ENCODE results near the gene GID8.

Gene GID8

DNA sequence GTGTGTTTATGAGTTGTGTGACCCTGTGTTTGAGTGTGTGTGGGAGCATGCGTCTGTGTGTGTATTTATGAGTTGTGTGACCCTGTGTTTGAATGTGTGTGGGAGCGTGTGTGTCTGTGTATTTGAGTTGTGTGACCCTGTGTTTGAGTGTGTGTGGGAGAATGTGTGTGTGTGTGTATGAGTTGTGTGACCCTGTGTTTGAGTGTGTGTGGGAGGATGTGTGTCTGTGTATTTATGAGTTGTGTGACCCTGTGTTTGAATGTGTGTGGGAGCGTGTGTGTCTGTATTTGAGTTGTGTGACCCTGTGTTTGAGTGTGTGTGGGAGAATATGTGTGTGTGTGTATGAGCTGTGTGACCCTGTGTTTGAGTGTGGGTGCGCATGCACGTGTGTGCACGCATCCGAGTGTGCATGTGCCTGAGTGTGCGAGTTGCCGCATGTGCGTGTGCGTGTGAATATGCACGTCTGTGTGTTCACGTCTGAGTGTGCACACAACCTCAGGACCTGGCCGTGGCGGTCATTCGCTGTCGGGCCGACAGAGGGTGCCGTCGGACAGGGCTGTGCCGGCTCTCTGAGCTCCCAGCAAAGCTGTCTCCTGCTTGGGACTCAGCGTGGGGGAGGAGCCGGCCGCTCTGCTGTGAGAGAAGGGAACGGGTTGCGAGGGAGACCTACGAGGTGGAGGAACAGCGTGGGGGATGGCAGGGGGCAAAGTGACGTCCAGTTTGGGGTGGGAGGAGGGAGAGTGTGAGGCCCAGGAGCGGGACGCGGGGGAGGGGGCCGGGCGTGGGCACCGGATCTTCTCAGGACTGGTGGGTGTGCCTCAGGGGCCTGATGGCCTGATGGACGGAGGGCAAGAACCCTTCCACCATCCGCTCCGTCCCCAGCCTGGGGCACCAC lies 34.2 kb downstream of the GID8 start:
- DNase-seq, result peak; percentile 92

DNA sequence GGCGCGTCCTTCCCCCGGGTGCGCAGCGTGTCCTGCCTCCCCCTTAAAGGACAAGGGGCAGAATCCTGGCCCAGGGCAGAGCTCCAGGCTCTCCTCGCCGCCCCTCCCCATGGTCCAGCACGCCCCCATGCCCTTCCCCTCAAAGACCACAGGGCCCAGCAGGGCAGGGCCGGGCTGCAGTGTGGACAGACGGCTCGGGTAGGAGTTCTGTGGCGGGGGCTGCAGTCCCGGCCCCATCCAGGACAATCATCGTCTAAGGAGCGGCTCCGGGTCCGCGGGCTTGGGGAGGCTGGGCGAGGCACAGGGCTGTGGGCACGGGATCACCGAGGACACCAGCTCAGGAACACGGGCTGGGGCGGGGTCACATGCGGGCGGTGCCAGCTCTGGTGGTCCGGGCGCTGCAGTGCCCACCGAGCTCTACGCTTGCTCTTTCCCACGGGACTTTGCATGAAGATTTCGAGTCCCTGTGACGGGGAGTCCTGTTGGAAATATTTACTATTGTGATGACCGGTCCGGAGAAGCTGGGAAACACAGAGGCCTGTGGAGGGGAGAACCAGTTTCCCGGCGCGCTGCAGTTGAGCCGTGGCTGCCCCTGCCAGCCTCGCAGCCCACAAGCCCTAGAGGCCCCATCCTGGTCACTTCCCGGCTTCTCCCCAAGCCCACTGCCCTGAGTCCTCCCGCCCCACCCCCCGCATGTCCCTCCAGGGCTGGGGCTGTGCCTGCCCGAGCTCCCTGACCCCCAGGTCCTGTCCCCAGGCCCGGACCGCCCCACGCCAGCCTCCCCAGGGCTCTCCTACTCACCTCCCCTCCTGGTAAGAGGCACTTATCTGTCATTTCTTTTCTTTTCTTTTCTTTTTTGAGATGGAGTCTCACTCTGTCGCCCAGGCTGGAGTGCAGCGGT lies 35.1 kb downstream of the GID8 start:
- DNase-seq, result no peak

DNA sequence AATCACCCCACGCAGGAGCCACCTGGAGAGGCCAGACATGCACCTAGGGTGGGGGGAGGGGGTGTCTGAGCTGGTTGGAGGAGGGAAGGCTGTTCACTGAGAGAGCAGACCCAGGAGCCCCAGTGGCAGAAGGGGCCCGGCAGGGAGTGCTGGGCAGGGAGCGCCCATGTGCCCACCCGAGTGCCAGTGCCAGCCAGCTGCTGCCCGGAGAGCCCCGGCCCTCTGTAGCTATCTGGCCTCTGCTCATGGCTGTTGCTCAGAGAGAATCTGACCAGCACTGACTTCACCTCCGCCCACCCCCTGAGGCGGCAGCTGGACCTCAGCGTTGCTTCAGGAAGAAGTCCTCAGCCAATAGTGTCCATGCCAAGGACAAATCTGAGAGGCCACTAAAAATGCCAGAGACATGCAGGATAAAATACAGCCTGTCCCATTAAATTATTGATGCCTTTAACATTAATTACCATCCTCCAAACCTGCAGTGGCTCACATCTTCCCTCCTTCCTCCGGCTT lies 37.4 kb downstream of the GID8 start:
- no peak for DNase-seq

DNA sequence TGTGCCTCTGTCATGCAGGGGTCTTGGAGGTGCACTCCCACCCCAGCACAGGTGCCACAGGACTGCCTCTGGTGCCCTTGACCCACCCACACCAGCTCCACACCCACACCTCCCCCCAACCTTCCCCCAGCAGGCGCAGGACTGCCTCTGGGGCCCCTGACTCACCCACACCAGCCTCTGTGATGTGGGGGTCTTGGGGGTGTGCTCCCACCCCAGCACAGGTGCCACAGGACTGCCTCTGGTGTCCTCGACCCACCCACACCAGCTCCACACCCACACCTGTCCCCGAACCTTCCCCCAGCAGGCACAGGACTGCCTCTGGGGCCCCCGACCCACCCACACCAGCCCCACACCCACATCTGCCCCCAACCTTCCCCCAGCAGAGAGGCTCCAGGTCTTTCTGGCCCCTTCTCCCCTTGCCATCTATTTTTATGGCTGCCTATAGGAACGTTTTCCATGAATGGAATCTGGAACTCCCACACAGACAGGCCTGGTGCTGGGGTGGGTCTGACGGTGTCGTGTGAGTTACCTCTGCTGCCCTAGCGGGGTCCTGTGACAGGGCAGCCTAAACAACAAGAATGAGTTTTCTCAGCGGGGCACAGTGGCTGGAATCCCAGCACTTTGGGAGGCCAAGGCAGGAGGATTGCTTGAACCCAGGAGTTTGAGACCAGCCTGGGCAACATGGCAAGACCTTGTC lies 38.0 kb downstream of the GID8 start:
- DNase-seq, result no peak

DNA sequence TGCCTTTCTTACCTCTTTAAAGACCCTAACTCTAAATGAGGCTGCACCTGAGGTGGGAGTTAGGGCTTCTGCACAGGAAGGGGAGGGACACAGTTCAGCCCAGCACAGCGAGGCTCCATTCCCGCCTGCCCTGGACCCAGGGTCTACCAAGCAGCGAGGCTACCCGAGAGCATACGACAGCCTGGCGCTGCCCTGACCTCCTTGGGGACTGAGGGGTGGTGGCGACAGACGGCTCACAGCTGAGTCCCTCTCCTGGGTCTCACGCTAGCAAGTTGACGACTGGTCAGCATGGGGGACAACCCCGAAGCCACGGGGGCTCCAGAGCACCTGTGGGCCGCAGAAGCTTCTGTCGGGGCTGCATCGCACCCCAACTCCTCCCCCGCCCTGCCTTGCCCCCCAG lies 38.9 kb downstream of the GID8 start:
- no peak for DNase-seq

DNA sequence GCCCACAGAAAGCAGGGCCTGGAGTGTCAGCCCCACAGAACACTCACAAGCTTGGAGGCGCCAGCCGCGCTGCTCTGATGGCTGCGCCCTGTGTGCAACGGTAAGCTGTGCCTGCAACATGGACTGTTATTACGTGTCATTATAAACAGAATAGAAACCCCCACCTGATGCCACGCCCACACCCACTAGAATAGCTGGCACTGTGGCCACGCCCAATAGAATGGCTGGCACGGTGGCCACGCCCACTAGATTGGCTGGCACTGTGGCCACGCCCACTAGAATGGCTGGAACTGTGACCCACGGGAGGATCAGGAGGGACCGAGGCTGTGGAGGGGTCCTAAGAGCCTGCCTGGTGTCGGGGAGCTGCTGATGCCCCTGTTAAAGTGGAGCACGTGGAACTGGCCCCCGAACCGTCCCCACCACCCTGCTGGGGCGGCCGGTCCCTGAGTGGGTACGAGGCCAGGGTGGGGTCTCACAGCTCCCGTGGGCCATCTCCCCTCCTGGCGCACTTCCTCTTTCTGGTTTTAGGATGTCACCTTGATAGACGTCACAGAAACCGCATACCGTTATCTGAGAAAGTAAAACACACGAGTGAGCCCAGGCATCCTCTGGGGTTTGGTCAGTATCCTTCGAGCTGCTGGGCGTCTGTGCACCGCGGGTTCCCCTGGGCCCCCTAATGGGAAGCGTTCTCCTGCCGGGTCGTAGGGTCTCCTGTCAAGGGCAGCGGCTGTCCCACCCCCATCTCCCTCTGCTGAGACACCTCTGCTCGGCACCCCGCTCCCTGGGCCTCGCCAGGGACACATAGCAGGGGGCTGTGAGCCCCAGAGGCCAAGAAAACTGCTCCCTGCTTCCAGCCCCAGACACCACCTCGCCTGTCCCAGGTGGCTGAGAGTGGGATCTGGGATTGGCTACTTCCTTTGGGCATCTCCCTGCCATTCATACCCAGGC lies 39.9 kb downstream of the GID8 start:
- peak; percentile 84 for DNase-seq

DNA sequence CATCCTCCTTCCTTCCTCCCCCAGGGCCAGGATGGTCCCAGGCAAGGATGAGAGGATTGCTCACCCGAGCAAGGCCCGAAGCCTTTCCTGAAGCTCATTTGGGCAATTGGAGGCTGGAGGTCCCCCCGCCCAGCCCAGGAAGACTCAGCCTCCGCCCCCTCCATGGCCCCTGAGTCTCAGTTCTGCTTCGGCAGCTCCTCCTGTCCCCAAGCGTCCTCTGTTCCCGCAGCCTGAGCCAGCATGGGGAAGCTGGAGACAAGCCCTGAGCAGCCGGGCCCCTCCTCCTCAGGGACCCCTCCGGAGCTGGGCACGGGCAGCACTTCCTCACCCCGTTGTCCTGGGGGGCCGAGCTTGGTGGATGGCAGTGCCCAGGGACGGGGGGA lies 40.6 kb downstream of the GID8 start:
- DNase-seq, result no peak

DNA sequence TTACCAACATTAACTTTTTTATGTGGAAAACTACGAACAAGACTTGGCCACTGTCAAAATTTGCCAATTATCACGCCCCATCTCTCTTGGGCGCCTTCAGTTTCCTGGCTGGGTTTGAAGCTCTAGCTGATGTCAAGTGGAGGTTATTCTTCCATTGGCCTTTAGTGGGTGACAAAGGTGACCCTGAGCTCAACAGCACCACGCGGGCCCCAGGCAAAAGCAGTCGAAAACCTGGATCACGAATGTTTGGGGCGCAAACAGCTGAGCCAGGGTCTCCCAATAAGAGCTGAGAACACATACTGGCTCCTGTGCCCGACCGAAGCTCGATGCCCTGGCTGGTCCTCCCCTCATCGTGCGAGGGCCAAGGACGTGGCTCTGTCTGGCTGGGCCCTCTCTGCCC lies 41.4 kb downstream of the GID8 start:
- DNase-seq, result no peak

DNA sequence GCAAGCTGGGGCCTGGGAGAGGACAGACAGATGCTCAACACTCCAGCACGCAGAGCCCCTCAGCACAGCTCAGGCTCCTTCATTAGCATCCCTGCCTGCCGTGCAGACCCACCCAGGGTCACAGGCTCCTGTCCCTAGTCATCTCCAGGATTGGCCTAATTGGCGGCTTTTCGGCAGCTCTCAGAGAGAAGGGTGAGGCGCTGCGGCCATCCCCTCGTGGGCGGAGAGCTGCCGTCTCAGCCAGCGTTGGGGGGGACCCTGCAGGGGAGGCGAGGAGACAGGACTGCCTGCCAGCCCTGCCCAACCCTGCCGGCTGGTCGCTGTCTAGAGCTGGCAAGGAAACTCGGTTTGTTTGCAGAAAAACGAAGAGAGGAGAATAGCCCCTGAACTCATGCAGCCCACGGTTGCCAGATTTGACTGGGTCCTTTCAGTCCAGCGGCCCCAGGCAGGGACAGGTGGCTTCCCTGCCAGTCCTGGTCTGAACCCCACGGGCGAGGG lies 42.0 kb downstream of the GID8 start:
- DNase-seq, result no peak

DNA sequence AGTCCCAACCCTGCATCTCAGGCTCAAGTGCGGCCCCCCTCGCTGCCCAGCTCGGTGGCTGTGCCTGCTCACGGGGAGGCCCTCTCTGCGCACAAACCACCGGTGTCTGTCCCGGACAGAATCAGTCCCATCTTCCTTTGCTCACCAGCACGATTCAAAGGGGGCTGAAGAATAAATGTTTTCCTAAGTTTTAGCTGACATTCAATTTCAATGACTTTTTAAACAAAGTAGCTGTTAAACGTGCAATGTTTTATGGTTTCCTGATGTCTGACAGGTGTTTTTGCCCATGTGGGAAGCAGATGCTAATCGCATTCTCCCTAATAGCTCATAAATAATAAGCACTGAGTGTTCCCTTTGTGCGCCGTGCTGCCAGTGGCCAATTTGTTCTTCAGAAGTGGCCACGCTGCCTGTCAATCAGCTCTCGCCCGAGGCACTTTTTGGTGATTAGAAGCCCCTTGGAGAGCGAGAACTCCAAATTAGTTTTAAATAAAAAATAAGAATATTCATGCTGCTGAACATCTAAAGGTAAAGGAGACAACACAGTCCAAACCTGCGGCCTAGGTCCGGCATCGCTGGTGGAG lies 42.5 kb downstream of the GID8 start:
- no peak for DNase-seq

DNA sequence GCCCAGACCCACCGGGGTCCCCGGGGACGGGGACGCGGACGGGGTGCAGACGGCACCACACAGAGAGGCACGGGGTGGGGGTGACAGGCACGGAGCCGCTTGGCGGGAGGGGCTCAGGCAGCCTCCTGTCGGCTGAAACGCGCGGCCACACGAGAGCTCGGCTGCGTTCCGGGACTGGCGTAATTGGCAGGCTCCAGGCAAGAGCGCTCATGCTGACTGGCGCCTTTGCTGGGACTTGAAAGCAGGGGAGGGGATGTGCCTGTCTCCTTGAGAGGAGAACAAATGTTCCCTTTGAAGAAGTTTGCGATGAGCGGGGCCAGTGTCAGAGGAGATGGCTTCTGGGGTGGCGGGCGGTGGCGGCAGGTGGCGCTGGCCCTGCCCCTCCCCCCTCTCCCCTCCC lies 43.0 kb downstream of the GID8 start:
- peak; percentile 53 for DNase-seq

DNA sequence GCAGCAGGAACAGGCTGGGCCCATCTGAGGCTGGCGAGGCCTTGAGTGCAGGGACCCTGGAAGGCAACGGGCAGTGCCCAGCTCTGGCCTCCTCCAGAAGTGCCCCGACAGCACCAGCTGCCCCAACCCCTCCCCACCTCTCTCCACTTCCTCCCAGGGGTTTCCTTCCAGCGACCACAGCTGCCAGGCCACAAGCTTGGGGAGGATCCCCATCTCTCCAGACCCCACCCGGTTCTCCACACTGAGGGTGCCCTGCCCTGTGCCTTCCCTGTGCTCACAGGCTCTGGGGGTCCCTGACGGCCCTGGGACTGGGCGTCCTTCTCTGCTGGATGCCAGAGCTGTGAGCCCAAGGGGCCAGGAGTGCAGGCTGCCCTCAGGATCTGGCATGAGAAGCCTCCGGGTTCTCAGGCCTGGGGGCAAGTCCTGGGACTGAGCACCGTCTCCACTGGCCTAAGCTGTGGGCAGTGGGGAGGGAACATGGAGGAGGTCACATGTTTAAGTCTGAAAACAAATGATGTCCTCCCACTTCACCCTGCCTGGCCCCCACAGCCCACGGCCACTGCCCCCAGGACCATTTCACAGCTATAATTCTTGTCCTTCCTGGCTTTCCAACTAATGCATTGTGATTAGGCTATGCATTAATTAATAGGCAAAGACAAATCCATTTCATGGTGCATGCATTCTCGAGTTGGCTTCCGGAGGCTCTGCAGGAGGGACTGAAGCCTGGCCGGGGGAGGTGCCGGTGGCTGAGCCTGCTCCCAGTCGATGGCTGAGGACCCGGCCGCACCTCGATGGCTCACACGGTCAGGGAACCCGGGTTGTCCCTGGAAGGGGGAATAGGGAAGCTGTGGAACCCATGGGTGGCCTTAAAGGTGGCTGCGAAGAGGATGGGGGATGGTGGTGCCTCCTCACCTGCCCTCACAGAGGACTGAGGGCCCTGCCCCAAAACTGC lies 44.5 kb downstream of the GID8 start:
- no peak for DNase-seq

DNA sequence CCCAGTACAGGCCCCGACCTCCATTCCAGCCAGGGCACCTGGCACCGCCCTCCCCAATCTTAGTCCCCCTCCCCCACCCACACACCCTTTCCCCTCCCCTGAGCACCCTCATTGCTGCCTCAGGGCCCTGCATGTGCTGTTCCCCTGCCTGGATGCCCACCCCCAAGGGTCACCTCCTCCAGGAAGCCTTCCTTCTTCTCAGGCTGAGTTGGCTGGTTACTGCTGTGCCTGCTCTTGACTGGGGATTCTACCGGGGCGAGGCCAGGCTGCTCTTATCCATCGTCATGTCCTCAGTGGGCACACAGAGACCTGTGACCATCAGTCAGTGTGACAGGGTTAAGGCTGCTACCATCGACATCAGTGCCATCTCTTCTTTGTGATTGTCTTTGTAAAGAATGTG lies 45.3 kb downstream of the GID8 start:
- no peak for DNase-seq

DNA sequence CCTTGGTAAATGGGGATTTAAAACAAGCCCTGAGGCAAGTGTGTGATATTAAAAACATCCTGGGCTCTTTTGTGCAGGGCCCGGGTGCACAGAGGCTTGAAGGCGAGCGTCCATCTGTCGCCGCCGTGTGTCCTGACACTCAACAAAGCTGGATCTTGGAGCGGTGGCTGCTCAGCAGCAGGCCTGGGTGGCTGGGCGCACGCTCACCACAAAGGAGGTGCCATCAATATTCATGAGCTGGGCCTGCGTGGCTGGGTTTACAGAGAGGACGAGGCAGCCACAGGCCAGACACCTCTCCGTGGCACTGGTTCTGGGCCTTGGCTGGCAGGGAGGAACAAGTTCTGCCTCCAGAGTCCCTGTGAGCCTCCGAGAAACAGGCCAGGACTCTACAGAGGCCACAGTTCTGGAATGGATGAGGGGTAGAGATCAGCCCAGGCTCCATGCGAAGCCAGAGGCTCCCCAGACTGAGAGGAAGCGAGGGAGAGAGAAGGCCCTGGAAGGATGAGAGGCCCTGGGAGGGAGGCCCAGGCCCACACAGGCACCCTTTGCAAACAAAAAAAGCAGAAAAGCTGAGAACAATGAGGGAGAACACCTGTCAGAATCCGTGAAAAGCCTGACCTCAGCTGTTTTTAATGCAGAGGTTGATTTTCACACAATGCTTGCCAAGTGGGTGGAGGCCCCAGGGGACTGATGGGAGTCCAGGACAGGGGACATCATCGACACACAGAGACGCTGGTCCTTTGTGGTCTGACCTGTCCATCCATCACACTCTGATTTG lies 46.9 kb downstream of the GID8 start:
- no peak for DNase-seq

DNA sequence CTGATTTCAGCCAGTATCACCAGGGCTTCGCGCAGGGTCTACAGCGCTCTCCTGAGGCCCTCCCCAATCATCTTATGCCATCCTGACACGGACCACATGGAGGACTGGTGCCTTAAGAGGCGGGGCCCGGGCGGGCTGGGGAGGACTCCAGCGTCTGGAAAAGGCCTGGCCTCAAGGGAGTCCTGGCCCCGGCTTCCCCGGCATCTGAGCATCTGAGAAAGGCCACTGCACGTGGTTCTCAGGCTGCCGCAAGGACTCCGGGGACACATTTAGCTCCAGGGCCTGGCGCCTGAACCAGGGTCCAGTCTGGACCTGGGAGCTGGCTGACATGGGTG lies 47.5 kb downstream of the GID8 start:
- no peak for DNase-seq

DNA sequence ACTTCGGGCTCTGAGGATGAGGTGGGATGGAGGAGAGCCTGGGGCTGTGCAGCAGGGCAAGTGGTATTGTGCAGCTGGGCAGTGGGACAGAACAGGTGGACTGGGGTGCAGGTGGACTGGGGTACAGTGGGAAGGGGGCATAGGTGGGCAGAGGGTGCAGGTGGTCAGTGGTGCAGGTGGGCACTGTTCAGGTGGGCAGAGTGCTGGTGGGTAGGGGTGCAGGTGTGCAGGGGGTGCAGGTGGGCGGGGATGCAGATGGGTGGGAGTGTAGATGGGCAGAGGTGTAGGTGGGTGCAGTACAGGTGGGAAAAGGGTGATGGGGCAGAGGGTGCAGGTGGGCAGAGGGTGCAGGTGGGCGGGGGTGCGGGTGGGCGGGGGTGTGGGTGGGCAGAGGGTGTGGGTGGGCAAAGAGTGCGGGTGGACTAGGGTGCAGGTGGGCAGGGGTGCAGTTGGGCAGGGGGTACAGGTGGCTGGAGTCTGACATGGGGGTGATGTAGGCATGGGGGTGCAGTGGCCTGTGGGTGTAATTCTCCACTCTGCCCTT lies 48.4 kb downstream of the GID8 start:
- DNase-seq, result no peak

DNA sequence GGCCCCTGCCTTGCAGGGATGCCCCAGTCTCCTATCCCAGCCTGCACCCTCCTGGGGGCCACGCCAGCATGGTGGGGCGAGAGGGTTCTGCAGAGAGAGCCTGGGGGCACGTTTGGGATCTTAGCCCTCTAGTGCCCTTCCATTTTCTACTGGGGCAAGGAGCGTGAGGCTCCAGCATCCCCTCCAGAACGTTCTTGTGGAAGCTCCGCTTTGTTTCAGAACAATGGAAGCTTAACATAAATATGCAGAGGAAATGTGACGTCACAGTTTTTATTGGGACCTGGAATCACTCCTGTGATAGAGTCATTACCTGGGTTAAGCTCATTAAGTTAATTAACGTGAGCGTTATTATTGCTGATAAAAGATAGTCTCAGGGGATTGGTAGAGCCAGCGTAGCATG lies 49.2 kb downstream of the GID8 start:
- DNase-seq, result no peak

DNA sequence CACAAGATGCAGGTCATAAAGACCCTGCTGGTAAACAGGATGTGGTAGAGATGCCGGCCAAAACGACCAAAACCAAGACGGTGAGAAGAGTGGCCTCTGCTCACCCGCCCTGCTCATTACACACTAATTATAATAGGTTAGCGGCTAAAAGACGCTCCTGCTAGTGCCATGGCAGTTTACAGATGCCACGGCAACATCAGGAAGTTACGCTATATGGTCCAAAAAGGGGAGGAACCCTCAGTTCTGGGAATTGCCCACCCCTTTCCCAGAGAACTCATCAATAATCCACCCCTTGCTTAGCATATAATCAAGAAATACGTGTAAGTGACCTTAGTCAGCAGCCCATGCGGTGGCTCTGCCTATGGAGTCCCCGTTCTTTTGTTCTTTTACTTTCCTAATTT lies 51.3 kb downstream of the GID8 start:
- no peak for DNase-seq

DNA sequence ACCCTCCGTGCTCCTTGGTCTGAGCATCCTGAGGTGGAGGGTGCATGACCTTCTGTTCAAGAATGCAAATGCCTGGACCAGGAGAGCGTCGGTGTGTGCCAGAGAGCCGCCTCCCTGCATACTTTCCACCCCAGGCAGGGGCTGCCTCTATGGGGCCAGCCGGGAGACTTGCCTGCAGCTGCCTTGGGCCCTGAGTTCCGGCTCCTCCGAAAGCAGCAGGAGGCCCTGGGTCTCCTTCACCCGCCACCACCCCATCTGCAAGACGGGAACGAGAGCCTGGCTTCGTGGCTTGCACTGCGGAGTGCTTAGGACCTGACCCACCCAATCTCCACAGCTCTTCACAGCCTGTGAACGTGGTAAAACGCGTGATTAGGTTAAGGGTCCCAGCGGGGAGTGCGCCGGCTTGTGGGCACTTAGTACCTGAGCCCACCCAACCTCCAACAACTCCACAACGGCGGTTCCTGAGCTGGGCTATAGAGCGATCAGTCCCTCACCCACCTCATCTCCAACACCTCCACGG lies 52.4 kb downstream of the GID8 start:
- no peak for DNase-seq
